ENCODE measurements around the gene RASSF3.

DNA sequence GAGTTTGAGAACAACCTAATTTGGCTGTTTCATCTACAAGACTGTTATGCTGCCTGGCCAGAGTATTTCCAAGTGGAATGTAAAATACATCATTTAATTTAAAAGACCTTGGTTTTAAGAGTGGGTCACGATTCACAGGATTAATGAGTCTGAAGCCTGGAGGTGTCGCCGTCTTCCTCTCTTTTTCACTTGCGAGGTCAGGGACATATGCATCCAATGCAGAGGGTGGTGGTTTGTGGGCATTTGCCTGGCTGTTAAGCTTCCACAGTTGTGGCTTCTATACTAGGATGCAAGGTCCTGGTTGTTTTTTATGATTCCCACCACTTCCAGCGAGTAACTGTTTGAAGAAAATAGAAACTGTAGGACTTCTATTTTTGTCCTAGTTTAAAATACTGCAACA, 22.8 kb upstream of the RASSF3 start:
- TF ChIP-seq, protein P1, sequence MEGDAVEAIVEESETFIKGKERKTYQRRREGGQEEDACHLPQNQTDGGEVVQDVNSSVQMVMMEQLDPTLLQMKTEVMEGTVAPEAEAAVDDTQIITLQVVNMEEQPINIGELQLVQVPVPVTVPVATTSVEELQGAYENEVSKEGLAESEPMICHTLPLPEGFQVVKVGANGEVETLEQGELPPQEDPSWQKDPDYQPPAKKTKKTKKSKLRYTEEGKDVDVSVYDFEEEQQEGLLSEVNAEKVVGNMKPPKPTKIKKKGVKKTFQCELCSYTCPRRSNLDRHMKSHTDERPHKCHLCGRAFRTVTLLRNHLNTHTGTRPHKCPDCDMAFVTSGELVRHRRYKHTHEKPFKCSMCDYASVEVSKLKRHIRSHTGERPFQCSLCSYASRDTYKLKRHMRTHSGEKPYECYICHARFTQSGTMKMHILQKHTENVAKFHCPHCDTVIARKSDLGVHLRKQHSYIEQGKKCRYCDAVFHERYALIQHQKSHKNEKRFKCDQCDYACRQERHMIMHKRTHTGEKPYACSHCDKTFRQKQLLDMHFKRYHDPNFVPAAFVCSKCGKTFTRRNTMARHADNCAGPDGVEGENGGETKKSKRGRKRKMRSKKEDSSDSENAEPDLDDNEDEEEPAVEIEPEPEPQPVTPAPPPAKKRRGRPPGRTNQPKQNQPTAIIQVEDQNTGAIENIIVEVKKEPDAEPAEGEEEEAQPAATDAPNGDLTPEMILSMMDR (IDR thresholded peaks at IDR 0.05; ENCODE audit: low read depth, low read length): no peak
- TF ChIP-seq EZH2phosphoT487 (IDR thresholded peaks at IDR 0.05; ENCODE audit: low read depth): no peak

Measured in OCI-LY3 (cell line).